Measurements from ENCODE around the gene ADRA2B. TPM values are rescaled to one million over a fixed set of nuclear protein-coding genes. Genes with fewer than 3 reads are reported as not detected.
"Not testable (repeated sequence)": the region's sequence is repeated elsewhere in the genome, so short reads cannot be mapped to it uniquely, and the experiment has no call there.

ADRA2B gene
- total RNA-seq, 1 experiment from 2014 or later = 0.28 TPM

- CTCF ChIA-PET = not testable (repeated sequence)
These were observed 51.6 kb downstream of the ADRA2B start for GRCh38 chr2:96064760-96065159.

GRCh38 chr2:96064047-96064675, 52.2 kb downstream of the ADRA2B start:
- POLR2A ChIA-PET; DNase-seq (ENCODE audit: low read depth, low spot score); H3K4me1 ChIP-seq (ENCODE audit: control insufficient read depth, insufficient read depth, low read length); H3K4me3 ChIP-seq (ENCODE audit: low read depth in 2 of 2, low read length in 2 of 2); in situ Hi-C loops (cut with HindIII; ENCODE audit: low pct_unique_long_range_greater_than_20kb, low sequenced_read_pairs); BruUV-seq (replicated peaks); H3K27me3 ChIP-seq (ENCODE audit: control insufficient read depth, insufficient read depth, low read length); intact Hi-C loops (cut with micrococcal nuclease; ENCODE audit: unreplicated experiment); H3K27ac ChIP-seq (ENCODE audit: low read length); ATAC-seq; CTCF ChIA-PET; H3K36me3 ChIP-seq (ENCODE audit: control insufficient read depth, insufficient read depth, low read length); H3K9me3 ChIP-seq (ENCODE audit: control insufficient read depth, insufficient read depth, low read depth, low read length): not testable (repeated sequence)

More at GRCh38 chr2:96064760-96065159, 51.6 kb downstream of the ADRA2B start:
- H3K36me3 ChIP-seq (ENCODE audit: control insufficient read depth, insufficient read depth, low read length); POLR2A ChIA-PET; intact Hi-C loops (cut with micrococcal nuclease; ENCODE audit: unreplicated experiment); H3K4me3 ChIP-seq (ENCODE audit: low read depth in 2 of 2, low read length in 2 of 2); H3K27ac ChIP-seq (ENCODE audit: low read length); BruUV-seq (replicated peaks); H3K27me3 ChIP-seq (ENCODE audit: control insufficient read depth, insufficient read depth, low read length); H3K4me1 ChIP-seq (ENCODE audit: control insufficient read depth, insufficient read depth, low read length); in situ Hi-C loops (cut with HindIII; ENCODE audit: low pct_unique_long_range_greater_than_20kb, low sequenced_read_pairs); H3K9me3 ChIP-seq (ENCODE audit: control insufficient read depth, insufficient read depth, low read depth, low read length); ATAC-seq; DNase-seq (ENCODE audit: low read depth, low spot score): not testable (repeated sequence)

DNA sequence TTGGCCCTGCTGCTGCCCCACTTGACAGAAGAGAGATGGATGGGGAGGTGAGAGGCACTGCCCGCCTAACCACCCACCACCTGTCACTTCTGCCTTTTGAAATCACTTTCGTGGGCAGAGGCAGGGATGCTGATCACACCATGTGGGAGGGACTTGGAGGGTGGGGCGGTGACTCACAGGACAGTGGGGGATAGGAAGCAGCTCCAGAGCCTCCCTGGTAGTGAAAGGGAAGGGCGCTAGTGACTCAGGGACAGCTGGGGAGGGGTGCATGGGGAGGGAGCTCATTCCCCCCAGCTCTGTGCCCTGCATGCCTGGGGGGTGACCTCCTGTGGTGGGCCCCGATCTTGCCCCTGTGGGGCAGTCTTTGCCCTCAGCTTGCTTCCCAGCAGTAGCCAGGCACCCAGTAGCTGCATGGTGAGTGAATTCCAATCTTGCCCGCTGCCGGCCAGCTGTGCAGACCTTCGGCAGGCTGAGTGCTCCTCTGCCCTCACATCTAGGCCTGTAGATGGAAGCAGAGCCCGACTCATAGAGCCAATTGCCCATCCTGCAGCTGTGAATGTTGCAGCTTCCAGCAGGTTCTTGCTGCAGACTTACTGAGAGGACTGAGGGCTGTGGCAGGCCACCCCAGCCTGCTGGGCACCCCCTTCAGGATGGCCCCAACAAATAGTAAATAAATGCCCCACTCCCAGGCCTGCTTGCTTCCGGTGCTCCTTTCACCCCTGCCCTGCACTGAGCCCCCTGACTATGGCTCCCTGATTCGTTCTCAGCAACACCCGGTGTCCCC, 53.1 kb downstream of the ADRA2B start:
- POLR2A ChIA-PET; H3K4me1 ChIP-seq (ENCODE audit: control insufficient read depth, insufficient read depth, low read length); H3K36me3 ChIP-seq (ENCODE audit: control insufficient read depth, insufficient read depth, low read length); DNase-seq (ENCODE audit: low read depth, low spot score); BruUV-seq (replicated peaks); H3K9me3 ChIP-seq (ENCODE audit: control insufficient read depth, insufficient read depth, low read depth, low read length); intact Hi-C loops (cut with micrococcal nuclease; ENCODE audit: unreplicated experiment); H3K4me3 ChIP-seq (ENCODE audit: low read depth in 2 of 2, low read length in 2 of 2); H3K27me3 ChIP-seq (ENCODE audit: control insufficient read depth, insufficient read depth, low read length); CTCF ChIA-PET; in situ Hi-C loops (cut with HindIII; ENCODE audit: low pct_unique_long_range_greater_than_20kb, low sequenced_read_pairs); H3K27ac ChIP-seq (ENCODE audit: low read length): not testable (repeated sequence)
- peak; percentile 80 for ATAC-seq

Other genes with a start within 250 kb of the ADRA2B start
- gene ANKRD36C, start 124.7 kb downstream of the ADRA2B start, total RNA-seq (2021; ENCODE audit: unreplicated experiment) = 22.0 TPM
- not detected for gene GPAT2, start 81.7 kb downstream of the ADRA2B start, total RNA-seq (2021; ENCODE audit: unreplicated experiment)
- 0.18 TPM for gene ASTL, start 21.9 kb upstream of the ADRA2B start, total RNA-seq (2021; ENCODE audit: unreplicated experiment)
- gene DUSP2, start 28.9 kb upstream of the ADRA2B start, total RNA-seq (2021; ENCODE audit: unreplicated experiment) = 4.9 TPM
- 133 TPM for gene STARD7, start 92.3 kb upstream of the ADRA2B start, total RNA-seq (2021; ENCODE audit: unreplicated experiment)
- gene TMEM127, start 149.4 kb upstream of the ADRA2B start, total RNA-seq (2021; ENCODE audit: unreplicated experiment) = 63.1 TPM
- gene CIAO1, start 149.7 kb upstream of the ADRA2B start, total RNA-seq (2021; ENCODE audit: unreplicated experiment) = 85.5 TPM
- gene SNRNP200, start 189.0 kb upstream of the ADRA2B start, total RNA-seq (2021; ENCODE audit: unreplicated experiment) = 231 TPM
- gene ITPRIPL1, start 208.7 kb upstream of the ADRA2B start, total RNA-seq (2021; ENCODE audit: unreplicated experiment) = 12.2 TPM
- 55.6 TPM for gene NCAPH, start 219.2 kb upstream of the ADRA2B start, total RNA-seq (2021; ENCODE audit: unreplicated experiment)